Activated CD4-positive, CD25-positive, alpha-beta regulatory T cell treated with anti-CD3 and anti-CD28 coated beads, Interleukin-2, amount 50 U/mL, for 24 hours (primary cell): ENCODE results near the gene RXYLT1.
A peak's percentile ranks its signal among the peaks of the same experiment; 100 is the strongest.
"Not testable (repeated sequence)": the region's sequence is repeated elsewhere in the genome, so short reads cannot be mapped to it uniquely, and the experiment has no call there.

ENCODE experiments used
- ATAC-seq, 2 donors: fragments of 150-1000 bp; cut with Tn5 transposase; one replicate each; pipeline ENCODE4 v1.10.0; 2021; ENCODE audit warnings: mild to moderate bottlenecking in 1 of 2, moderate library complexity in 1 of 2

Gene RXYLT1

DNA sequence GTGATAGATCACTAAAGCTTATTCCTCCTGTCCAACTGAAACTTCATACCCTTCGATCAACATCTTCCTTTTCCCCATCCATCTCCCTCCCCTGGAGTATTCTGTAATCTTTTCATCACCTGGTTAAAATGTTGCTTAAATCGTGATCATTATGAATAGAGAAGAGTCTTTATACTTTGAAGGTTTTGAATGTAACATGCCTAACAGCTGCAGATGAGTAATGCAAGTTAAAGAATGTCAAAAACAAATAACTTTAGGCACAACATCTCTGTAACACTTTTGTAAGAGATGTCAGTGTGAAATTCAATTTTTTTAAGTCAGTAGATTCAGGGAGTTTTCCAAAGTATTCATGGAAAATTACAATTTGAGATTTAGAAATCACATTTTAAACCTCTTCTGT is 25.0 kb downstream of the RXYLT1 start:
- ATAC-seq = no peak

DNA sequence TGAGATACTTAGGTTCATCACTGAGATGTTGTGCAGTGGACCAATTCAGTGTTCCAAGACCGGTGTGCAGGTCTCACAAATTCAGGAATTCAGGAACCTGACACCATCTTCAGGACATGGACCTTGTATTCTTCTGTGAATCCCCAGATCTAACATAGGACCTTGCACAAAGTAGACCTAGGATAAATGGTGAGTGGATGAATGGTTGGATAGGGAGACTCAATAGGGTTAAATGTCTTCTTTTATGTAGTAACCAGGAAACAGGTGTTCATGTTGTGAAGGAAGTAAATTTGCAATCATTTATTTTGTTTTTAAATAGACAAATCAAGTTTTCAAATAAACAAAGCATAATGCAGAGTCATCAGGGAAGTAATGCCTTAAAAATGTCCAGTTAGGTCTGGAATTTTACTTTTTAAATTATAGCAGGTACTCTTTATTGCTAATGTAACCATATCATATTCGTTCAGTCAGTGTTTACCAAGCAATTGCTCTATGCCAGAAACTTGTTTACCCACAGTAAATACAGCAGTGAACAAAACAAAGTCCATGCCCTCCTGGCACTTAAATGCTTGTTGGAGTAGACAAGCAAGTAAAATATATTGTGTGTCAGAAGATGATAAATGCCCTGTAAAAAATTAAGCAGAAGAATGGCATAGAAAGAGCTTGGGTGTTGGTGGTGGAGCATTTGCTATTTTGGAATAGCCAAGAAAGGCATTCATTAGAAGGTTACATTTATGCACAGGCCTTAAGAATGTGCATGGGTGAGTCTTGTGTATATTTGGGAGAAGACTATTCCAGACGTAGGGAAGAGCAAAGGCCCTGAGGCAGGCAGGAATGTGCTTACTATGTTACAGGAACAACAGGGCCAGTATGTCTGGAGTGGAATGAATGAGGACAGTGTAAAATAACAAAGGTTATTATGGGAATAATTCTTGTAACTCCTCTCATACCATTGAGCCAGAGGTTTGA is 26.3 kb downstream of the RXYLT1 start:
- no peak for ATAC-seq

DNA sequence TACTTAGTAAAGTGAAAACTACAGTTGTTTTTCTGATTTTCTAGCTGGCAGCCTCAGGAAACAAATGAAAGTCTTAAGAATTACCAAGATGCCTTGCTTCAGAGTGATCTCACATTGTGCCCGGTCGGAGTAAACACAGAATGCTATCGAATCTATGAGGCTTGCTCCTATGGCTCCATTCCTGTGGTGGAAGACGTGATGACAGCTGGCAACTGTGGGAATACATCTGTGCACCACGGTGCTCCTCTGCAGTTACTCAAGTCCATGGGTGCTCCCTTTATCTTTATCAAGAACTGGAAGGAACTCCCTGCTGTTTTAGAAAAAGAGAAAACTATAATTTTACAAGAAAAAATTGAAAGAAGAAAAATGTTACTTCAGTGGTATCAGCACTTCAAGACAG is 28.9 kb downstream of the RXYLT1 start:
- no peak for ATAC-seq

DNA sequence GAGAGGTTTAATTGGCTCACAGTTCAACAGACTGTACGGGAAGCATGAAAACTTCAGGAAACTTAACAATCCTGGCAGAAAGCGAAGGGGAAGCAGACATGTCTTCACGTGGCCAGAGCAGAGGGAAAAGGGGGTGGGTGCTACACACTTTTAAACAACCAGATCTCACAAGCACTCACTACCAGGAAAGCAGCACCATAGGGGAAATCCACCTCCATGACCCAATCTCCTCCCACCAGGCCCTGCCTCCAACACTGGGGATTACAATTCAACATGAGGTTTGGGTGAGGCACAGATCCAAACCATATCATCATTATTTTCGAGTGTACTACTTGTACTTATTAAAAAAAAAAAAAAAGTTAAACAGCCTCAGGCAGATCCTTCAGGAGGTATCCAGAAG is 29.9 kb downstream of the RXYLT1 start:
- no peak for ATAC-seq

GRCh38 chr12:63811334-63811733 is 31.6 kb downstream of the RXYLT1 start:
- ATAC-seq = no peak

GRCh38 chr12:63811755-63812154 is 32.0 kb downstream of the RXYLT1 start:
- no peak for ATAC-seq

GRCh38 chr12:63814146-63814772 is 34.5 kb downstream of the RXYLT1 start:
- no peak for ATAC-seq

- ATAC-seq = no peak
Measured at GRCh38 chr12:63815482-63815852, 35.8 kb downstream of the RXYLT1 start.

GRCh38 chr12:63816031-63816430 is 36.3 kb downstream of the RXYLT1 start:
- no peak for ATAC-seq

DNA sequence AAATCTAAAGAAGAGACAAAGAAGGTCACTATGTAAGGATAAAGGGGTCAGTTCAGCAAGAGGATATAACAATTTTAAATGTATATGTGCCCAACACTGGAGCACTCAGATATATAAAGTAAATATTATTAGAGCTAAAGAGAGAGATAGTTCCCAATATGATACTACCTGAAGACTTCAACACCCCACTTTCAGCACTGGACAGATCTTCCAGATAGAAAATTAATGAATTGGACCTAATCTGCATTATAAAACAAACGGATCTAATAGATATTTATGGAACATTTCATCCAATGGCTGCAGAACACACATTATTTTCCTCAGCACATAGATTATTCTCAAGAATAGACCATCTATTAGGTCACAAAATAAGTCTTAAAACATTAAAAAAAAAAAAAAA is 40.7 kb downstream of the RXYLT1 start:
- no peak for ATAC-seq

GRCh38 chr12:63821781-63822251 is 42.1 kb downstream of the RXYLT1 start:
- ATAC-seq = no peak

GRCh38 chr12:63822352-63822751 is 42.6 kb downstream of the RXYLT1 start:
- ATAC-seq = no peak

DNA sequence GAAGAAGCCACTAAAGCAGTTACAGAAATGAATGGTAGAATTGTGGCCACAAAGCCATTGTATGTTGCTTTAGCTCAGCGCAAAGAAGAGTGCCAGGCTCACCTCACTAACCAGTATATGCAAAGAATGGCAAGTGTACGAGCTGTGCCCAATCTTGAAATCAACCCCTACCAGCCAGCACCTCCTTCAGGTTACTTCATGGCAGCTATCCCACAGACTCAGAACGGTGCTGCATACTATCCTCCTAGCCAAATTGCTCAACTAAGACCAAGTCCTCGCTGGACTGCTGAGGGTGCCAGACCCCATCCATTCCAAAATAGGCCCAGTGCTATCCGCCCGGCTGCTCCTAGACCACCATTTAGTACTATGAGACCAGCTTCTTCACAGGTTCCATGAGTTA is 43.3 kb downstream of the RXYLT1 start:
- no peak for ATAC-seq

- ATAC-seq = no peak
Measured at GRCh38 chr12:63826006-63826585, 46.4 kb downstream of the RXYLT1 start.

DNA sequence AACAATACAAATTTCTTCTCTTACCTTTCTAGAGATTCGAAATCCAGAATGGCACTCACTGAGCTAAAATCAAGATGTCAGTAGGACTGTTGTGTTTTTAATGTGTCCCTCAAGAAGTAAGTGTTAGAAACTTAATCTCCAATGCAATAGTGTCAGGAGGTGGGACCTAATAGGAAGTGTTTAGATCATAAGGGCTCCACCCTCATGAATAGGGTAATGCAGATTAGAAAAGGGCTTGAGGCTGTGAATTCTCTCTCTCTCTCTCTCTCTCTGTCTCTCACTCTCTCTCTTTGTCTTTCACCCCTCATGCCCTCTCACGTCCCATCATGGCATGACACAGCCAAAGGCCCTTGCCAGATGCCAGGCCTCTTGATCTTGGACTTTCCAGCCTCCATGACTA is 49.2 kb downstream of the RXYLT1 start:
- ATAC-seq = no peak

DNA sequence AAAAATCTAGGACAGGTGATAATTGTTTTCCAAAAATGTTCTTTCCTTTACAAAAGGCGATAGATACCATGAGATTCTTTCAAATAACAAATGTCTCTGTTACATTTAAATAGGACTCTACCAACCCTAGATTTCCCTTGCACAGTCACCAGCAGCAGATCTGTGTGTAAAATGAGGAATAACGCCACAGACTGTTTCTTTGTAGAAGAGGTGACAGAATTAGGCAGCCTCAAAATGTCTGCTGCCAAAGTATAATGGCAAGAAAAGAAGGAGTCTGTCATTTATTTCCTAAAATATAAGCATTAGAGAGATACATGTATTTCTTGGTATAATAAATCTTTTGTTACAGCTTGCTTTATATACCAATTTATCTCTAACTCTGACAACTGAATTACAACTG is 56.3 kb downstream of the RXYLT1 start:
- ATAC-seq = no peak

DNA sequence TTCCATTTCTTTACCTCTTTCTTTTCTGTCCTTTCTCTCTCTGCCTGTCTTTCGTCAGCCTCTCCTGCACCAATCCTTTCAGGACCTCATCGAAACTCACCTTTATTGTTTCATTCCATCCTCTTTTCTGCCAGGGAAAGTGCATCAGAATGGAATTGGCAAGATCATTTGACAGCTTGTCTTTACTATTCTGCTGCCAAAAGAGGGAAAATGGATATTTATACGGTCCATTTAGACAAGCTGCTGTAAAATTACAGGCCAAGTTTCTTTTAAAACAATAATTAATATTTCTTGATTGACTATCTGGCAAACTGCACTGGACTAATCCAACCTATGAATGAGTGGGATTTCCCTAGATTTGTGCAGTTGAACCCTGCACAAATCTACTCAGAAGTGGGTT is 57.2 kb downstream of the RXYLT1 start:
- ATAC-seq = no peak

GRCh38 chr12:63838411-63838810 is 58.7 kb downstream of the RXYLT1 start:
- ATAC-seq = no peak

DNA sequence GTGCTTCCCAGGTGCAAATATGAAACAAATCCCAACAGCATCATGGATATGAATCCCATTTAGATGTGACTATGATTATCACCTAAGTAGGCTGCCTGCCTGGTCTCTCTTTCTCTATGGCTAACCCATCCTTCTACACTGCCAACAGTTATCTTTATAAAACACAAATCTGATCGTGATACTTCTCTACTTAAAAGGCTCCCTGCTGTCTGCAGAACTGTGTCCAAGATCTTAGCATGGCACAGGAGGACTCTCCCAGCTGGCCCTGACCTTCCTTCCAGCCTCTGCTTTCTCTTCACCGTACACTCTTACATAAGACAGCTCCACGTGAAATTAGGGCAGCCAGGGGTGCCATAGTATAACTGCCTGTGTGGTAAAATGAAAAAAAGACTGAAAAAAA is 61.3 kb downstream of the RXYLT1 start:
- ATAC-seq = no peak

DNA sequence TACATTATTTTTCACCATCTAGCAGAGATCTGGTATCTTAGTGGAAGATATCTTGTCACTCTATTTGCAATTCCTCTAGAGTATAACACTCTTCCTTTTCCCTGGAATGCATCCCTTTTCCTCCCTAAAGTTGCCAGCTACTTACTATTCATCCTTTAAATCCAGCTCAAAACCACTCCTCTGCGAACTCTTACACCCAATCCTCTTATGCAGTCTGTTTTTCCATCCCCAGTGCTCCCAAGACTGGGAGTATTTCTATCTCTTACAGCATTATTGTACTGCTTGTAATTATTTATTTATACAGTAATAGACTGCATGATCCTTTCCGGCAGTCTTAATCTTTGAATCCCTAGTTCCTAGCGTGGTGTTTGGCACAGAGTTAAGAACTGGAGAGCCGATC is 61.9 kb downstream of the RXYLT1 start:
- ATAC-seq = no peak

DNA sequence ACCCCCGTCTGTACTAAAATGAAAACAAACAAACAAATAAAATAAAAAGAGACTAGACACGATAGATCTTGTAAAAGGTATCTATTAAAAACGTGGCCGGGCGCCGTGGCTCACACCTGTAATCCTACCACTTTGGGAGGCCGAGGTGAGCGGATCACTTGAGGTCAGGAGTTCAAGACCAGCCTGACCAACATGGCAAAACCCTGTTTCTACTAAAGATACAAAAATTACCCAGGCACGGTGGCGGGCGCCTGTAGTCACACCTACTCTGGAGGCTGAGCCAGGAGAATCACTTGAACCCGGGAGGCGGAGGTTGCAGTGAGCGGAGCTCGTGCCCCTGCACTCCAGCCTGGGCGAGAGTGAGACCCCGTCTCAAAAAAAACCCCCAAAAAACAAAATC is 63.0 kb downstream of the RXYLT1 start:
- ATAC-seq = not testable (repeated sequence)

DNA sequence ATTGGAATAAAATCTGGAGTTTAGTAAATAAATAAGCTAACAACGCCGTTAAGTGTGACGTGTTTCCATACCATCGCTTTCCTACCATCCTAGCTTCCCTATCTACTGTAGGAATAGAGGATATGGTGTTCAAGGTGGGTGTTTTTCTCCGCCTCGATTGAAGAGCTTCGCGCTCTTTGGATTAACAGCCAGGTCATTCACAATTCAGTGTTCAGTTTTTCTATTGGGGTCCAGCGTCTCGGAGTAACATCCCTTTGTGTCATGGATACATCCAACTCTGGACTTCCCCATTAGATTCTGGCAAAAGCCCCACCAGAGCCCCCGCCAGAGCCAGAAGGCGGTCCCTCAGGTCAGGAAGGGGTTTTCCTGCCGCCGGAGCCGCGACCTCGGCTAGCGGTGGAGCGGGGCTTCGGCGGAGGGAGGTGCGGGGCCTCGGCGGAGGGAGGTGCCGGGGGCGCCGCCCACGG is 63.6 kb downstream of the RXYLT1 start:
- no peak for ATAC-seq

GRCh38 chr12:63843721-63844390 is 64.1 kb downstream of the RXYLT1 start:
- peak; percentile 91 to 93 for ATAC-seq
